Ishikawa (cell line): ENCODE measurements around the gene KRTAP4-9.

Experiments
- CEBPB ChIP-seq: IDR thresholded peaks from 2 replicates; pipeline ENCODE4 v1.6.1; 2012
- CREB1 ChIP-seq: IDR thresholded peaks from 2 replicates; pipeline ENCODE4 v1.6.1; 2012; ENCODE audit warnings: low read depth
- EGR1 ChIP-seq: IDR thresholded peaks from 2 replicates; pipeline ENCODE4 v1.6.1; 2012
- EP300 ChIP-seq: IDR thresholded peaks from 2 replicates; pipeline ENCODE4 v1.6.1; 2012; ENCODE audit warnings: borderline replicate concordance
- FOXM1 ChIP-seq: IDR thresholded peaks from 2 replicates; pipeline ENCODE4 v1.6.1; 2012; ENCODE audit warnings: low read depth, borderline replicate concordance
- MAX ChIP-seq: IDR thresholded peaks from 2 replicates; pipeline ENCODE4 v1.6.1; 2012
- NFIC ChIP-seq: IDR thresholded peaks from 2 replicates; pipeline ENCODE4 v1.6.1; 2012
- RAD21 ChIP-seq: IDR thresholded peaks from 2 replicates; pipeline ENCODE4 v1.6.1; 2012; ENCODE audit warnings: low read depth
- TAF1 ChIP-seq: IDR thresholded peaks from 2 replicates; pipeline ENCODE4 v1.6.1; 2012; ENCODE audit warnings: low read depth, mild to moderate bottlenecking
- TCF12 ChIP-seq: IDR thresholded peaks from 2 replicates; pipeline ENCODE4 v1.6.1; 2012; ENCODE audit warnings: low read depth
- TEAD4 ChIP-seq: IDR thresholded peaks from 2 replicates; pipeline ENCODE4 v1.6.1; 2012
- USF1 ChIP-seq: IDR thresholded peaks from 2 replicates; pipeline ENCODE4 v1.6.1; 2012
- YY1 ChIP-seq: IDR thresholded peaks from 2 replicates; pipeline ENCODE4 v1.6.1; 2012; ENCODE audit warnings: low read depth
- ZBTB7A ChIP-seq: IDR thresholded peaks from 2 replicates; pipeline ENCODE4 v1.6.1; 2012; ENCODE audit warnings: low read depth
- TF ChIP-seq, protein P1 (sequence below): IDR thresholded peaks from 2 replicates; pipeline ENCODE4 v1.6.1; 2012; ENCODE audit warnings: low read depth, mild to moderate bottlenecking

KRTAP4-9 gene

GRCh38 chr17:41144846-41145245, 39.7 kb downstream of the KRTAP4-9 start:
- TF ChIP-seq RAD21: no peak
- TF ChIP-seq ZBTB7A: no peak
- TF ChIP-seq USF1: no peak
- no peak for TF ChIP-seq YY1
- no peak for TF ChIP-seq TAF1
- no peak for TF ChIP-seq EP300
- TF ChIP-seq TEAD4: no peak
- TF ChIP-seq EGR1: no peak
- TF ChIP-seq MAX: no peak
- no peak for TF ChIP-seq FOXM1
- no peak for TF ChIP-seq CEBPB
- TF ChIP-seq, protein P1, sequence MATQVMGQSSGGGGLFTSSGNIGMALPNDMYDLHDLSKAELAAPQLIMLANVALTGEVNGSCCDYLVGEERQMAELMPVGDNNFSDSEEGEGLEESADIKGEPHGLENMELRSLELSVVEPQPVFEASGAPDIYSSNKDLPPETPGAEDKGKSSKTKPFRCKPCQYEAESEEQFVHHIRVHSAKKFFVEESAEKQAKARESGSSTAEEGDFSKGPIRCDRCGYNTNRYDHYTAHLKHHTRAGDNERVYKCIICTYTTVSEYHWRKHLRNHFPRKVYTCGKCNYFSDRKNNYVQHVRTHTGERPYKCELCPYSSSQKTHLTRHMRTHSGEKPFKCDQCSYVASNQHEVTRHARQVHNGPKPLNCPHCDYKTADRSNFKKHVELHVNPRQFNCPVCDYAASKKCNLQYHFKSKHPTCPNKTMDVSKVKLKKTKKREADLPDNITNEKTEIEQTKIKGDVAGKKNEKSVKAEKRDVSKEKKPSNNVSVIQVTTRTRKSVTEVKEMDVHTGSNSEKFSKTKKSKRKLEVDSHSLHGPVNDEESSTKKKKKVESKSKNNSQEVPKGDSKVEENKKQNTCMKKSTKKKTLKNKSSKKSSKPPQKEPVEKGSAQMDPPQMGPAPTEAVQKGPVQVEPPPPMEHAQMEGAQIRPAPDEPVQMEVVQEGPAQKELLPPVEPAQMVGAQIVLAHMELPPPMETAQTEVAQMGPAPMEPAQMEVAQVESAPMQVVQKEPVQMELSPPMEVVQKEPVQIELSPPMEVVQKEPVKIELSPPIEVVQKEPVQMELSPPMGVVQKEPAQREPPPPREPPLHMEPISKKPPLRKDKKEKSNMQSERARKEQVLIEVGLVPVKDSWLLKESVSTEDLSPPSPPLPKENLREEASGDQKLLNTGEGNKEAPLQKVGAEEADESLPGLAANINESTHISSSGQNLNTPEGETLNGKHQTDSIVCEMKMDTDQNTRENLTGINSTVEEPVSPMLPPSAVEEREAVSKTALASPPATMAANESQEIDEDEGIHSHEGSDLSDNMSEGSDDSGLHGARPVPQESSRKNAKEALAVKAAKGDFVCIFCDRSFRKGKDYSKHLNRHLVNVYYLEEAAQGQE: no peak
- no peak for TF ChIP-seq NFIC
- no peak for TF ChIP-seq CREB1
- TF ChIP-seq TCF12: no peak

GRCh38 chr17:41145261-41145660, 40.1 kb downstream of the KRTAP4-9 start:
- TF ChIP-seq MAX (no peak), ZBTB7A (no peak), TAF1 (no peak), TCF12 (no peak), EP300 (no peak)
- TF ChIP-seq, protein P1: no peak

DNA sequence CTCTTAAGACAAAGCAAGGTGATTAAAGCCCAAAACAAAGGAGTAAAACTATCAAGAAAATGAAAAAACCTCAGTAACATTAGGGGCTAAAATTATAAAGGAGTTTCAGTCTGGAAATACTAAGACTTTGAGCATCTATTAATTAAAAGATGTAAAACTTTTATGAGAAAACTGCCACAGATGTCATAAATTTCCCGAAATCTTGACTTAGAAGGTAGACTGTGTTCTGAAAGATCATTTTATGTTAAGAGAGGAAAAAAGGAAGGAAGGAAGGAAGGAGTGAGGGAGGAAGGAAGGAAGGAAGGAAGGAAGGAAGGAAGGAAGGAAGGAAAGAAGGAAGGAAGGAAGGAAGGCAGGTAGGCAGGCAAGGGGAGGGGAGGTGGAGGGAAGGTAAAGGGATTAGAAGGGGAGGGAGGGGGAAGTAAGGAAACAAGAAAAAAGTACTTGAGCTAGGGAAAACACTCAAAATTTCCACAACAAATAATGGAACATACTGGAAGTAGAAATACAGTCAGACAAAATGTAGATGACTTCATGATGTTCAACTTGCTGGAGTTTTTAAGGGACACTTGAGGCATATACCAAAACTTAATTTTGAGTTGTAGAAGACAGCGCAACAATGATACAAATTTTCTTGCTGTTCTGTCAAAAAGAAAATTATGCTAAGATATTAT, 42.5 kb downstream of the KRTAP4-9 start:
- no peak for TF ChIP-seq TCF12
- no peak for TF ChIP-seq EGR1
- TF ChIP-seq ZBTB7A: no peak
- no peak for TF ChIP-seq USF1
- no peak for TF ChIP-seq MAX
- no peak for TF ChIP-seq TAF1
- TF ChIP-seq, protein P1: no peak
- TF ChIP-seq EP300: no peak
- no peak for TF ChIP-seq RAD21
- no peak for TF ChIP-seq NFIC
- no peak for TF ChIP-seq FOXM1
- TF ChIP-seq TEAD4: no peak
- no peak for TF ChIP-seq CREB1
- no peak for TF ChIP-seq YY1
- TF ChIP-seq CEBPB: no peak

GRCh38 chr17:41149652-41149985, 44.4 kb downstream of the KRTAP4-9 start, which contains the start of gene KRTAP4-5:
Gene KRTAP4-5 (minus strand): TSS chr17:41149825. CDS start chr17:41149767, 58 bp downstream.
- TF ChIP-seq, protein P1: peak; percentile 51; the same call in 1 of the 2 replicates
- TF ChIP-seq EP300 (no peak), NFIC (no peak), RAD21 (no peak), FOXM1 (no peak), MAX (no peak), CEBPB (no peak)
